Measurements from ENCODE around the gene CAMKK2. TPM values are rescaled to one million over a fixed set of nuclear protein-coding genes. Genes with fewer than 3 reads are reported as not detected.
"Not testable (repeated sequence)": the region's sequence is repeated elsewhere in the genome, so short reads cannot be mapped to it uniquely, and the experiment has no call there.

Gene CAMKK2
- total RNA-seq, 1 donor from 2014 or later: 33.7 TPM

- no peaks in the 10 kb centered on the region for H3K4me1 Mint-ChIP-seq (ENCODE audit: low read depth)
- H3K36me3 Mint-ChIP-seq (ENCODE audit: low read depth): peaks cover 45% of the 10 kb centered on the region
- no peak overlapping the region for H3K4me3 Mint-ChIP-seq (ENCODE audit: unreplicated experiment)
- no peaks in the 10 kb centered on the region for H3K9me3 Mint-ChIP-seq (ENCODE audit: low read depth)
- no peaks in the 10 kb centered on the region for H3K27me3 Mint-ChIP-seq (ENCODE audit: low read depth)
- no peak for DNase-seq (ENCODE audit: low spot score)
- H3K27ac Mint-ChIP-seq (ENCODE audit: unreplicated experiment): no peak overlapping the region
- TF ChIP-seq CTCF (IDR thresholded peaks at IDR 0.05): no peak
These were observed 36.4 kb downstream of the CAMKK2 start for GRCh38 chr12:121260091-121260490.

GRCh38 chr12:121259074-121259473 is 37.4 kb downstream of the CAMKK2 start:
- no peaks in the 10 kb centered on the region for H3K4me1 Mint-ChIP-seq (ENCODE audit: low read depth)
- no peak overlapping the region for H3K4me3 Mint-ChIP-seq (ENCODE audit: unreplicated experiment)
- no peaks in the 10 kb centered on the region for H3K9me3 Mint-ChIP-seq (ENCODE audit: low read depth)
- TF ChIP-seq CTCF (IDR thresholded peaks at IDR 0.05): no peak
- H3K27me3 Mint-ChIP-seq (ENCODE audit: low read depth): no peaks in the 10 kb centered on the region
- DNase-seq (ENCODE audit: low spot score): no peak
- no peak overlapping the region for H3K27ac Mint-ChIP-seq (ENCODE audit: unreplicated experiment)
- peaks cover 48% of the 10 kb centered on the region for H3K36me3 Mint-ChIP-seq (ENCODE audit: low read depth)

GRCh38 chr12:121257704-121258449 is 38.6 kb downstream of the CAMKK2 start:
- H3K36me3 Mint-ChIP-seq (ENCODE audit: low read depth): peaks cover 55% of the 10 kb centered on the region
- not testable (repeated sequence) for H3K27ac Mint-ChIP-seq (ENCODE audit: unreplicated experiment); H3K4me1 Mint-ChIP-seq (ENCODE audit: low read depth); H3K27me3 Mint-ChIP-seq (ENCODE audit: low read depth); H3K4me3 Mint-ChIP-seq (ENCODE audit: unreplicated experiment); H3K9me3 Mint-ChIP-seq (ENCODE audit: low read depth); DNase-seq (ENCODE audit: low spot score)

- Mint-ChIP-seq H3K27ac (ENCODE audit: unreplicated experiment) (no peak overlapping the region), H3K27me3 (ENCODE audit: low read depth) (no peaks in the 10 kb centered on the region), H3K9me3 (ENCODE audit: low read depth) (no peaks in the 10 kb centered on the region), H3K4me3 (ENCODE audit: unreplicated experiment) (no peak overlapping the region), H3K4me1 (ENCODE audit: low read depth) (no peaks in the 10 kb centered on the region), H3K36me3 (ENCODE audit: low read depth) (peaks cover 56% of the 10 kb centered on the region)
- no peak for TF ChIP-seq CTCF (IDR thresholded peaks at IDR 0.05)
- DNase-seq (ENCODE audit: low spot score): no peak
These were observed 41.1 kb downstream of the CAMKK2 start for GRCh38 chr12:121255433-121255832.

- H3K4me1 Mint-ChIP-seq (ENCODE audit: low read depth): no peaks in the 10 kb centered on the region
- TF ChIP-seq CTCF (IDR thresholded peaks at IDR 0.05): no peak
- H3K27ac Mint-ChIP-seq (ENCODE audit: unreplicated experiment): no peak overlapping the region
- H3K9me3 Mint-ChIP-seq (ENCODE audit: low read depth): no peaks in the 10 kb centered on the region
- no peak overlapping the region for H3K4me3 Mint-ChIP-seq (ENCODE audit: unreplicated experiment)
- H3K36me3 Mint-ChIP-seq (ENCODE audit: low read depth): peaks cover 55% of the 10 kb centered on the region
- no peaks in the 10 kb centered on the region for H3K27me3 Mint-ChIP-seq (ENCODE audit: low read depth)
- no peak for DNase-seq (ENCODE audit: low spot score)
These were observed 42.7 kb downstream of the CAMKK2 start for GRCh38 chr12:121253638-121254335.

Measured in chondrocyte (in vitro differentiated cells).